OCI-LY7 (cell line): ENCODE results near the gene ASPHD1.
"Not testable (repeated sequence)": the region's sequence is repeated elsewhere in the genome, so short reads cannot be mapped to it uniquely, and the experiment has no call there.

ENCODE experiments used
- CTCF ChIP-seq: fragments of 200-600 bp; sonication (generic); conservative IDR thresholded peaks from 2 replicates; pipeline ENCODE4 v1.5.1; 2014; ENCODE audit warnings: mild to moderate bottlenecking, antibody characterized with exemption, low read length, moderate library complexity, mixed read lengths
- EZH2phosphoT487 ChIP-seq: fragments of 200-600 bp; sonication (generic); IDR thresholded peaks from 2 replicates; pipeline ENCODE4 v1.6.1; 2018; ENCODE audit warnings: low read depth, borderline replicate concordance, mild to moderate bottlenecking, mixed run types, antibody characterized with exemption, low read length, moderate library complexity, mixed read lengths

GRCh38 chr16:29869067-29869466, 31.2 kb upstream of the ASPHD1 start:
- TF ChIP-seq CTCF, EZH2phosphoT487: not testable (repeated sequence)
